Prostate gland (tissue), 2 donors: ENCODE measurements around the gene PCDHGB3.

Source experiments
- CTCF ChIP-seq, 4 experiments: fragments of 200-600 bp in 2 of 4; fragments of 450-650 bp in 2 of 4; sonication (generic) in 2 of 4; IDR thresholded peaks; 1 replicate in 3 of 4; 2 replicates in 1 of 4; pipeline ENCODE4 v1.5.1; 2016 to 2019; ENCODE audit warnings: antibody characterized with exemption in 4 of 4, mild to moderate bottlenecking in 2 of 4, moderate library complexity in 2 of 4
- POLR2A ChIP-seq: fragments of 450-650 bp; IDR thresholded peaks from one replicate; pipeline ENCODE4 v1.6.1; 2016; ENCODE audit warnings: antibody characterized with exemption, mild to moderate bottlenecking

- no peak for TF ChIP-seq CTCF (IDR thresholded peaks at IDR 0.05)
- TF ChIP-seq POLR2A = no peak
These were observed 27.3 kb upstream of the PCDHGB3 start for GRCh38 chr5:141342773-141343172.
